ENCODE results near the gene ERN1. TPM values are rescaled to one million over a fixed set of nuclear protein-coding genes. Genes with fewer than 3 reads are reported as not detected.

ERN1 gene
- total RNA-seq, 1 experiment from 2014 or later = 6.5 TPM

DNA sequence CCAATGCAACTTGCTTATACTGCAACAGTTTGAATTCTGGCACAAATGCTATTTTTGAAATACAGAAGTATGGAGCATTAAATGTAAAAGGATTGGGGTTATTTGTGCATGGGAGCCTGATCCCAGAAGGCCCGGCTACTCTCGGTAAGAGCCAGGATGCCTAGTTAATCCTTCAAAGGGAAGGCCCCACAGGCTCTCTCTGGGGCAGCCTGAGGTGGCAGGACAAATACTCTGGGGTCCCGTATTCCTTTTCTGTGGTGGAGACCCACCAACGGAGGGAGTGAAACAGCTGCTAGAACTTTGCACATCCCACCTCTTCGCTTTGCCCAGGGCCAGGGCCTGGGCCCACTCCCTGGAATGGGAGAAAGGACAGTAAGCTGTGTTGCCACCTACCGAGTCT, 30.4 kb downstream of the ERN1 start (continued):
- TF ChIP-seq, protein P1, sequence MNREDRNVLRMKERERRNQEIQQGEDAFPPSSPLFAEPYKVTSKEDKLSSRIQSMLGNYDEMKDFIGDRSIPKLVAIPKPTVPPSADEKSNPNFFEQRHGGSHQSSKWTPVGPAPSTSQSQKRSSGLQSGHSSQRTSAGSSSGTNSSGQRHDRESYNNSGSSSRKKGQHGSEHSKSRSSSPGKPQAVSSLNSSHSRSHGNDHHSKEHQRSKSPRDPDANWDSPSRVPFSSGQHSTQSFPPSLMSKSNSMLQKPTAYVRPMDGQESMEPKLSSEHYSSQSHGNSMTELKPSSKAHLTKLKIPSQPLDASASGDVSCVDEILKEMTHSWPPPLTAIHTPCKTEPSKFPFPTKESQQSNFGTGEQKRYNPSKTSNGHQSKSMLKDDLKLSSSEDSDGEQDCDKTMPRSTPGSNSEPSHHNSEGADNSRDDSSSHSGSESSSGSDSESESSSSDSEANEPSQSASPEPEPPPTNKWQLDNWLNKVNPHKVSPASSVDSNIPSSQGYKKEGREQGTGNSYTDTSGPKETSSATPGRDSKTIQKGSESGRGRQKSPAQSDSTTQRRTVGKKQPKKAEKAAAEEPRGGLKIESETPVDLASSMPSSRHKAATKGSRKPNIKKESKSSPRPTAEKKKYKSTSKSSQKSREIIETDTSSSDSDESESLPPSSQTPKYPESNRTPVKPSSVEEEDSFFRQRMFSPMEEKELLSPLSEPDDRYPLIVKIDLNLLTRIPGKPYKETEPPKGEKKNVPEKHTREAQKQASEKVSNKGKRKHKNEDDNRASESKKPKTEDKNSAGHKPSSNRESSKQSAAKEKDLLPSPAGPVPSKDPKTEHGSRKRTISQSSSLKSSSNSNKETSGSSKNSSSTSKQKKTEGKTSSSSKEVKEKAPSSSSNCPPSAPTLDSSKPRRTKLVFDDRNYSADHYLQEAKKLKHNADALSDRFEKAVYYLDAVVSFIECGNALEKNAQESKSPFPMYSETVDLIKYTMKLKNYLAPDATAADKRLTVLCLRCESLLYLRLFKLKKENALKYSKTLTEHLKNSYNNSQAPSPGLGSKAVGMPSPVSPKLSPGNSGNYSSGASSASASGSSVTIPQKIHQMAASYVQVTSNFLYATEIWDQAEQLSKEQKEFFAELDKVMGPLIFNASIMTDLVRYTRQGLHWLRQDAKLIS (CRISPR knock-in tag; IDR thresholded peaks at IDR 0.05; ENCODE audit: borderline replicate concordance) = no peak
- TF ChIP-seq, protein P2, sequence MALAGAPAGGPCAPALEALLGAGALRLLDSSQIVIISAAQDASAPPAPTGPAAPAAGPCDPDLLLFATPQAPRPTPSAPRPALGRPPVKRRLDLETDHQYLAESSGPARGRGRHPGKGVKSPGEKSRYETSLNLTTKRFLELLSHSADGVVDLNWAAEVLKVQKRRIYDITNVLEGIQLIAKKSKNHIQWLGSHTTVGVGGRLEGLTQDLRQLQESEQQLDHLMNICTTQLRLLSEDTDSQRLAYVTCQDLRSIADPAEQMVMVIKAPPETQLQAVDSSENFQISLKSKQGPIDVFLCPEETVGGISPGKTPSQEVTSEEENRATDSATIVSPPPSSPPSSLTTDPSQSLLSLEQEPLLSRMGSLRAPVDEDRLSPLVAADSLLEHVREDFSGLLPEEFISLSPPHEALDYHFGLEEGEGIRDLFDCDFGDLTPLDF (CRISPR knock-in tag; IDR thresholded peaks at IDR 0.05) = no peak
- no peak for TF ChIP-seq NR1H2 (CRISPR knock-in tag; IDR thresholded peaks at IDR 0.05)

DNA sequence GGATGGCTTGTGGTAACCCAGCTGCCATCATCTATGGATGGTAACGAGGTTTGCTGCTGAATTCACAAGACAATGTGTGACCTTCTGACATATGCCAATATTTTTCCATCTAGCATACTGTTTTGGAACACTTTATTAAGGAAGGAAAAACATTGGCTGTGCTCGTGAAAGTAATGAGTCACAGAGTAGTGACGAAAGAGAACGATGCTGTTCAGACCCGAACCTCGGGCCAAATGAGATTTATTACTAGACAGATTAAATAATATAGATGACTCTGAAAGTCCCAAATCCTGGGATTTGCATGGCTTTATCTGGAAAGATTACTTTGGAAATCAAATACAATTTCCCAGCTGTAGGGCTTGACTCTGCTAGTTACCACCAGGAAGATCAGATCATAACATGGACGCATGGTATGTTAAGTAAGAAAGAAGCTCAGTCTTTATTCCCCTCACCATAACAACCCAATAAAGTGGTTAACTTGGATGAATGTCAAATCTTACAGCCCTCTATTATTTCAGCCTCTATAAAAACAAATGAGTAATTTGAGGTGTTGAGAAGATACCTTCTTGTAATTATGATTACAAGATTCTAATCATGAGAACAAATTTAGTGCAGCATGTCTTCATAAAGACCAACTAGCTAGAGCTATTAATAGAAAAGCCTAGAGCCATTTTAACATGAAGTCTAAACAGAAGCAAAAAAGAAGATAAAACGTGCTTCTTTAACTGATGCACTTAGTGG, 32.6 kb downstream of the ERN1 start:
- Mint-ChIP-seq H3K27ac (no peak overlapping the region; the same call in 1 of the 2 replicates), H3K4me3 (no peak overlapping the region), H3K9me3 (peaks cover 15% of the 10 kb centered on the region), H3K27me3 (ENCODE audit: low read depth) (no peaks in the 10 kb centered on the region), H3K36me3 (peaks cover 16% of the 10 kb centered on the region), H3K4me1 (peaks cover 19% of the 10 kb centered on the region)
- ATAC-seq (no peak), DNase-seq (ENCODE audit: low spot score) (no peak)
- TF ChIP-seq, protein P3, sequence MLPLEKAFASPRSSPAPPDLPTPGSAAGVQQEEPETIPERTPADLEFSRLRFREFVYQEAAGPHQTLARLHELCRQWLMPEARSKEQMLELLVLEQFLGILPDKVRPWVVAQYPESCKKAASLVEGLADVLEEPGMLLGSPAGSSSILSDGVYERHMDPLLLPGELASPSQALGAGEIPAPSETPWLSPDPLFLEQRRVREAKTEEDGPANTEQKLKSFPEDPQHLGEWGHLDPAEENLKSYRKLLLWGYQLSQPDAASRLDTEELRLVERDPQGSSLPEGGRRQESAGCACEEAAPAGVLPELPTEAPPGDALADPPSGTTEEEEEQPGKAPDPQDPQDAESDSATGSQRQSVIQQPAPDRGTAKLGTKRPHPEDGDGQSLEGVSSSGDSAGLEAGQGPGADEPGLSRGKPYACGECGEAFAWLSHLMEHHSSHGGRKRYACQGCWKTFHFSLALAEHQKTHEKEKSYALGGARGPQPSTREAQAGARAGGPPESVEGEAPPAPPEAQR (CRISPR knock-in tag; IDR thresholded peaks at IDR 0.05) = no peak
- TF ChIP-seq, protein P4, sequence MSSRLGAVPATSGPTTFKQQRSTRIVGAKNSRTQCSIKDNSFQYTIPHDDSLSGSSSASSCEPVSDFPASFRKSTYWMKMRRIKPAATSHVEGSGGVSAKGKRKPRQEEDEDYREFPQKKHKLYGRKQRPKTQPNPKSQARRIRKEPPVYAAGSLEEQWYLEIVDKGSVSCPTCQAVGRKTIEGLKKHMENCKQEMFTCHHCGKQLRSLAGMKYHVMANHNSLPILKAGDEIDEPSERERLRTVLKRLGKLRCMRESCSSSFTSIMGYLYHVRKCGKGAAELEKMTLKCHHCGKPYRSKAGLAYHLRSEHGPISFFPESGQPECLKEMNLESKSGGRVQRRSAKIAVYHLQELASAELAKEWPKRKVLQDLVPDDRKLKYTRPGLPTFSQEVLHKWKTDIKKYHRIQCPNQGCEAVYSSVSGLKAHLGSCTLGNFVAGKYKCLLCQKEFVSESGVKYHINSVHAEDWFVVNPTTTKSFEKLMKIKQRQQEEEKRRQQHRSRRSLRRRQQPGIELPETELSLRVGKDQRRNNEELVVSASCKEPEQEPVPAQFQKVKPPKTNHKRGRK (CRISPR knock-in tag; IDR thresholded peaks at IDR 0.05; ENCODE audit: borderline replicate concordance) = no peak
- TF ChIP-seq, protein P5, sequence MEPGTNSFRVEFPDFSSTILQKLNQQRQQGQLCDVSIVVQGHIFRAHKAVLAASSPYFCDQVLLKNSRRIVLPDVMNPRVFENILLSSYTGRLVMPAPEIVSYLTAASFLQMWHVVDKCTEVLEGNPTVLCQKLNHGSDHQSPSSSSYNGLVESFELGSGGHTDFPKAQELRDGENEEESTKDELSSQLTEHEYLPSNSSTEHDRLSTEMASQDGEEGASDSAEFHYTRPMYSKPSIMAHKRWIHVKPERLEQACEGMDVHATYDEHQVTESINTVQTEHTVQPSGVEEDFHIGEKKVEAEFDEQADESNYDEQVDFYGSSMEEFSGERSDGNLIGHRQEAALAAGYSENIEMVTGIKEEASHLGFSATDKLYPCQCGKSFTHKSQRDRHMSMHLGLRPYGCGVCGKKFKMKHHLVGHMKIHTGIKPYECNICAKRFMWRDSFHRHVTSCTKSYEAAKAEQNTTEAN (CRISPR knock-in tag; IDR thresholded peaks at IDR 0.05) = no peak
- TF ChIP-seq GTF2I (CRISPR knock-in tag; conservative IDR thresholded peaks at IDR 0.05) = no peak
- TF ChIP-seq, protein P6, sequence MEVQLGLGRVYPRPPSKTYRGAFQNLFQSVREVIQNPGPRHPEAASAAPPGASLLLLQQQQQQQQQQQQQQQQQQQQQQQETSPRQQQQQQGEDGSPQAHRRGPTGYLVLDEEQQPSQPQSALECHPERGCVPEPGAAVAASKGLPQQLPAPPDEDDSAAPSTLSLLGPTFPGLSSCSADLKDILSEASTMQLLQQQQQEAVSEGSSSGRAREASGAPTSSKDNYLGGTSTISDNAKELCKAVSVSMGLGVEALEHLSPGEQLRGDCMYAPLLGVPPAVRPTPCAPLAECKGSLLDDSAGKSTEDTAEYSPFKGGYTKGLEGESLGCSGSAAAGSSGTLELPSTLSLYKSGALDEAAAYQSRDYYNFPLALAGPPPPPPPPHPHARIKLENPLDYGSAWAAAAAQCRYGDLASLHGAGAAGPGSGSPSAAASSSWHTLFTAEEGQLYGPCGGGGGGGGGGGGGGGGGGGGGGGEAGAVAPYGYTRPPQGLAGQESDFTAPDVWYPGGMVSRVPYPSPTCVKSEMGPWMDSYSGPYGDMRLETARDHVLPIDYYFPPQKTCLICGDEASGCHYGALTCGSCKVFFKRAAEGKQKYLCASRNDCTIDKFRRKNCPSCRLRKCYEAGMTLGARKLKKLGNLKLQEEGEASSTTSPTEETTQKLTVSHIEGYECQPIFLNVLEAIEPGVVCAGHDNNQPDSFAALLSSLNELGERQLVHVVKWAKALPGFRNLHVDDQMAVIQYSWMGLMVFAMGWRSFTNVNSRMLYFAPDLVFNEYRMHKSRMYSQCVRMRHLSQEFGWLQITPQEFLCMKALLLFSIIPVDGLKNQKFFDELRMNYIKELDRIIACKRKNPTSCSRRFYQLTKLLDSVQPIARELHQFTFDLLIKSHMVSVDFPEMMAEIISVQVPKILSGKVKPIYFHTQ (CRISPR knock-in tag; IDR thresholded peaks at IDR 0.05) = no peak
- no peak for TF ChIP-seq ZNF138 (CRISPR knock-in tag; conservative IDR thresholded peaks at IDR 0.05)
- TF ChIP-seq, protein P7, sequence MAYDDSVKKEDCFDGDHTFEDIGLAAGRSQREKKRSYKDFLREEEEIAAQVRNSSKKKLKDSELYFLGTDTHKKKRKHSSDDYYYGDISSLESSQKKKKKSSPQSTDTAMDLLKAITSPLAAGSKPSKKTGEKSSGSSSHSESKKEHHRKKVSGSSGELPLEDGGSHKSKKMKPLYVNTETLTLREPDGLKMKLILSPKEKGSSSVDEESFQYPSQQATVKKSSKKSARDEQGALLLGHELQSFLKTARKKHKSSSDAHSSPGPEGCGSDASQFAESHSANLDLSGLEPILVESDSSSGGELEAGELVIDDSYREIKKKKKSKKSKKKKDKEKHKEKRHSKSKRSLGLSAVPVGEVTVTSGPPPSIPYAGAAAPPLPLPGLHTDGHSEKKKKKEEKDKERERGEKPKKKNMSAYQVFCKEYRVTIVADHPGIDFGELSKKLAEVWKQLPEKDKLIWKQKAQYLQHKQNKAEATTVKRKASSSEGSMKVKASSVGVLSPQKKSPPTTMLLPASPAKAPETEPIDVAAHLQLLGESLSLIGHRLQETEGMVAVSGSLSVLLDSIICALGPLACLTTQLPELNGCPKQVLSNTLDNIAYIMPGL (CRISPR knock-in tag; IDR thresholded peaks at IDR 0.05) = no peak
- no peak for TF ChIP-seq ZNF317 (CRISPR knock-in tag; IDR thresholded peaks at IDR 0.05; ENCODE audit: borderline replicate concordance, low read depth)
- TF ChIP-seq RELA (CRISPR knock-in tag; IDR thresholded peaks at IDR 0.05; ENCODE audit: borderline replicate concordance) = no peak
- TF ChIP-seq PRRX2 (CRISPR knock-in tag; IDR thresholded peaks at IDR 0.05) = no peak
- TF ChIP-seq NR2C2 (CRISPR knock-in tag; IDR thresholded peaks at IDR 0.05) = no peak
- no peak for TF ChIP-seq JUN (CRISPR knock-in tag; IDR thresholded peaks at IDR 0.05)
- TF ChIP-seq, protein P8, sequence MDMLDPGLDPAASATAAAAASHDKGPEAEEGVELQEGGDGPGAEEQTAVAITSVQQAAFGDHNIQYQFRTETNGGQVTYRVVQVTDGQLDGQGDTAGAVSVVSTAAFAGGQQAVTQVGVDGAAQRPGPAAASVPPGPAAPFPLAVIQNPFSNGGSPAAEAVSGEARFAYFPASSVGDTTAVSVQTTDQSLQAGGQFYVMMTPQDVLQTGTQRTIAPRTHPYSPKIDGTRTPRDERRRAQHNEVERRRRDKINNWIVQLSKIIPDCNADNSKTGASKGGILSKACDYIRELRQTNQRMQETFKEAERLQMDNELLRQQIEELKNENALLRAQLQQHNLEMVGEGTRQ (CRISPR knock-in tag; IDR thresholded peaks at IDR 0.05) = no peak
- POLR2A ChIA-PET = no interaction called here
- CTCF ChIA-PET = interaction anchor here (1.0 kb wide), 1 partner anchor 34 kb away, joined by 6 read pairs; no protein-coding TSS in a partner anchor

Data from WTC11 (cell line).